Measurements from ENCODE around the gene LIPK. TPM values are rescaled to one million over a fixed set of nuclear protein-coding genes. Genes with fewer than 3 reads are reported as not detected.

The LIPK gene, protein sequence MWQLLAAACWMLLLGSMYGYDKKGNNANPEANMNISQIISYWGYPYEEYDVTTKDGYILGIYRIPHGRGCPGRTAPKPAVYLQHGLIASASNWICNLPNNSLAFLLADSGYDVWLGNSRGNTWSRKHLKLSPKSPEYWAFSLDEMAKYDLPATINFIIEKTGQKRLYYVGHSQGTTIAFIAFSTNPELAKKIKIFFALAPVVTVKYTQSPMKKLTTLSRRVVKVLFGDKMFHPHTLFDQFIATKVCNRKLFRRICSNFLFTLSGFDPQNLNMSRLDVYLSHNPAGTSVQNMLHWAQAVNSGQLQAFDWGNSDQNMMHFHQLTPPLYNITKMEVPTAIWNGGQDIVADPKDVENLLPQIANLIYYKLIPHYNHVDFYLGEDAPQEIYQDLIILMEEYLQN
- total RNA-seq (not detected), polyA plus RNA-seq (ENCODE audit: insufficient read length in 6 of 6) (not detected)
- long read RNA-seq, donor 1 = 0 reads
- long read RNA-seq, donor 2 = 0 reads
- long read RNA-seq, donor 3 = 0 reads
- long read RNA-seq, donor 4 = 0 reads
- long read RNA-seq, donor 5 = 0 reads
- long read RNA-seq, donor 6 = 0 reads
- long read RNA-seq, donor 7 = 0 reads
- long read RNA-seq, donor 8 = 0 reads
- long read RNA-seq, donor 9 = 0 reads
- long read RNA-seq, donor 10 = 0 reads
- long read RNA-seq, donor 11 = 0 reads
- long read RNA-seq, donor 12 = 0 reads

- TF ChIP-seq CTCF (IDR thresholded peaks at IDR 0.05) = no peak
- DNase-seq = no peak
- Histone ChIP-seq H3K27ac (no peak within 1 kb of the TSS), H3K9me3 (no peaks in the 10 kb centered on the region), H3K4me1 (peaks cover 0 to 3% of the 10 kb centered on the region in 2 donors), H3K27me3 (no peaks in the 10 kb centered on the region), H3K4me3 (no peak within 1 kb of the TSS), H3K36me3 (no peaks in the 10 kb centered on the region)
- ATAC-seq = no peak
- intact Hi-C loops (cut with DNase I) = no loop called here
Observed at GRCh38 chr10:88705958-88706357, at the start of gene LIPK. TSS of gene LIPK (plus strand) at chr10:88706249. CDS start at chr10:88724544, 18,295 bp downstream.

GRCh38 chr10:88657901-88658300 lies 48.1 kb upstream of the LIPK start:
- TF ChIP-seq CTCF (IDR thresholded peaks at IDR 0.05) = no peak
- Histone ChIP-seq H3K27me3 (no peaks in the 10 kb centered on the region), H3K27ac (no peak overlapping the region), H3K4me1 (no peaks in the 10 kb centered on the region), H3K9me3 (no peaks in the 10 kb centered on the region), H3K4me3 (no peak overlapping the region), H3K36me3 (no peaks in the 10 kb centered on the region)
- DNase-seq = no peak
- intact Hi-C loops (cut with DNase I) = no loop called here
- no peak for ATAC-seq

- no peak overlapping the region for H3K4me3 ChIP-seq
- H3K36me3 ChIP-seq = no peaks in the 10 kb centered on the region
- no peak for TF ChIP-seq CTCF (IDR thresholded peaks at IDR 0.05)
- no peaks in the 10 kb centered on the region for H3K27me3 ChIP-seq
- no peaks in the 10 kb centered on the region for H3K9me3 ChIP-seq
- H3K27ac ChIP-seq = no peak overlapping the region
- peak; percentile 50 for ATAC-seq
- DNase-seq = no peak
- H3K4me1 ChIP-seq = no peaks in the 10 kb centered on the region
- intact Hi-C loops (cut with DNase I) = no loop called here
Observed at GRCh38 chr10:88659725-88660597, 46.1 kb upstream of the LIPK start.

DNA sequence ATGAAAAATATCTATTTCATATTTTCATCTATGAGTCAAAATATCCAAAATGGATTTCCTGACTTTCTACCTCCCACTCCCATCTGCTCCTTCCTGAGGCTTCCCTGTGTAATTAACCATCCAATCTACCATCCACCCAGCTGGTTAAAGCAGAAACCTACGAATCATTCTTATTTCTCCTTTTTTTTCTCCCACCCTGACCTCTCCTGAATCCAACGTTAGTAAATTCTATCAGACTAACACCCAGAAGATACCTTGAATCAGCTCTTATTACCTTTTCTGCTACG lies 45.5 kb upstream of the LIPK start:
- no peak overlapping the region for H3K4me3 ChIP-seq
- ATAC-seq (peak; percentile 23), DNase-seq (no peak)
- H3K9me3 ChIP-seq = no peaks in the 10 kb centered on the region
- no peaks in the 10 kb centered on the region for H3K4me1 ChIP-seq
- no peak overlapping the region for H3K27ac ChIP-seq
- no peaks in the 10 kb centered on the region for H3K36me3 ChIP-seq
- H3K27me3 ChIP-seq = no peaks in the 10 kb centered on the region
- intact Hi-C loops (cut with DNase I) = no loop called here
- no peak for TF ChIP-seq CTCF (IDR thresholded peaks at IDR 0.05)

DNA sequence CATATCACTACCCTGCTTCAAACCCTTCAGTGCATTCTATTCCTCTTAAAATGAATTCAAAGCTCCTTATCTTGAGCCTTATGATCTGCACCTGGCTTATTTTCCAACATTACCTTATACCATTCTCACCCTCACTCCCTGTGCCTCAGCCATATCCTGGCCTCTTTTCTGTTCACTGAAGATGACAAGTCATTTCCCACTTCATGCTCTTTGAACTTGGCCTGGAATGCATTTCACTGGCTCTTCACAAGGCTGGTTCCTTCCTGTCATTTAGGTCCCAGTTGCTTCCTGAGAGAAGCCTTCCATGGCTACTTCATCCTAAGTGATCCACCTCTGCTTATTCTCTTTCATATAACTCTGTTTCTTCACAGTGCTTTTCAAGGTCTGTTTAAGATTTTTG lies 45.0 kb upstream of the LIPK start:
- Histone ChIP-seq H3K9me3 (no peaks in the 10 kb centered on the region), H3K4me1 (no peaks in the 10 kb centered on the region), H3K27ac (no peak overlapping the region), H3K36me3 (no peaks in the 10 kb centered on the region), H3K4me3 (no peak overlapping the region), H3K27me3 (no peaks in the 10 kb centered on the region)
- intact Hi-C loops (cut with DNase I) = no loop called here
- no peak for TF ChIP-seq CTCF (IDR thresholded peaks at IDR 0.05)
- DNase-seq (no peak), ATAC-seq (peak; percentile 52)

Measured in left lung (tissue), 14 donors.